ENCODE measurements around the gene ALPP. TPM values are rescaled to one million over a fixed set of nuclear protein-coding genes. Genes with fewer than 3 reads are reported as not detected.

The ALPP gene
- total and polyA plus RNA-seq, 2 of the 13 experiments (the other 11 are each of a cell fraction or from before 2014, with no cell fraction given) = not detected

DNA sequence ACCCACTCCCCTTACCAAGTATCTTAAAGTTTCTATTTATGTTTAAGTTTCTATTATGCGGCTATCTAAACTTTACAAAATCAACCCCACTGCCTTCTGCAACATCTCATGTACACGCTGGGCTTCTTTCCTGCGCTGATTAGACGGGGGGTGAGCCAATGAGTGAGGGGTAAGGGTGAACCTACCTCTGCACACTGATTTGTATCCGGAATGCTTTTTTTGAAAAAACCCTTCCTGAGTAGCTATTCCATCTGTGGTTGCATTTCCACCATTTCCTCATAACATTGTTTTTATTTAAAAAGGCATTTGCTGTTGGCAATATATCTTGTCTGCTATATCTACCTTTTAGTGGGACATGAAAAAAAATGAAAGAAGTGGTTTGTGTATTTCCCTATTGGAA, 34.4 kb downstream of the ALPP start (continued):
- no peak for TF ChIP-seq ZNF318 (CRISPR knock-in tag; IDR thresholded peaks at IDR 0.05)

DNA sequence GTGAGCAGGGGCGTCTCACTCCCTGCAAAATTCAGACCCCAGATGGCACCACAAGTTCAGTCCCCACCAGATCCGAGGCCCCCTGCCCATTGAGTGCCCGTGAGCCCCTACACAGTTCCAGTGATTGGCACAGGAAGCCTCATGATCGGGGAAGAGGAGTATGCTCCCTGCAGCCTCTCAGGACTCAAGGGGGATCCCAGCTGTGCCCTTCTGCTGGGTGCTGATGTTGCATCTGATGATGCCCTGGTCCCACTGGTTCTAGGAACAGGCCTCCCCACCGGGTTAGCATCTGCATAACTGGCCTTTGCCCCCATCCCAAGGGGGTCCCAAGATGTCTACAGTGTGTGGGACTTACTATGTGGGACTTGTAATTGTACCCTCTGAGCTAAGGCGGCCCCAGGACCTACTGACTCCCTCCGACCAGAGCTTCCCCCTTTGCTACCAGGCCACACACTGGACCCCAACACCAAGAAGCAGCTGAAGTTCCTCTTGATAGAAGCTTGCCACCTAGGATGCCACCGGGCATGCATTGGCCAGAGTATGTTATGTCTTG, 36.7 kb downstream of the ALPP start:
- WGBS (ENCODE audit: low lambda C conversion rate) = 9% methylated on average over 4 of the region's 8 CpGs
- intact Hi-C loops (cut with micrococcal nuclease; ENCODE audit: unreplicated experiment) = no loop called here
- no peak for DNase-seq (ENCODE audit: low spot score)
- Histone ChIP-seq H3K9ac (ENCODE audit: insufficient read depth, low read depth, low read length) (no peak overlapping the region), H3K9me3 (ENCODE audit: low read length) (no peaks in the 10 kb centered on the region), H4K20me1 (ENCODE audit: insufficient read depth, low read length) (no peaks in the 10 kb centered on the region), H3K4me3 (replicated peaks in 1 of 3; ENCODE audit: insufficient read depth in 1 of 3, low read depth in 2 of 3, low read length in 3 of 3) (no peak overlapping the region), H3K4me2 (ENCODE audit: low read depth, low read length) (no peak overlapping the region), H3K4me1 (ENCODE audit: insufficient read depth, low read length) (no peaks in the 10 kb centered on the region), H3K36me3 (replicated peaks in 1 of 2; ENCODE audit: control insufficient read depth in 1 of 2, insufficient read depth in 2 of 2, low read length in 2 of 2) (no peaks in the 10 kb centered on the region), H2AFZ (ENCODE audit: low read length) (no peak overlapping the region), H3K79me2 (ENCODE audit: insufficient read depth, low read length) (no peaks in the 10 kb centered on the region), H3K27ac (ENCODE audit: extremely low read length, insufficient read depth, low read length) (no peak overlapping the region), H3K27me3 (ENCODE audit: control insufficient read depth in 1 of 2, insufficient read depth in 2 of 2, low read length in 2 of 2) (peaks cover 11 to 72% of the 10 kb centered on the region in 2 experiments)
- ATAC-seq = no peak
- POLR2A ChIA-PET = no interaction called here
- BruUV-seq (replicated peaks) = no TSS peak
- no peak for FAIRE-seq
- in situ Hi-C loops (cut with HindIII; ENCODE audit: extremely low pct_ligation_motif_present, low pct_unique_long_range_greater_than_20kb) = no loop called here
- CTCF ChIA-PET (ENCODE audit: low intra/inter-chr PET ratio, low total read pairs) = no interaction called here
- TF ChIP-seq ZNF878 (CRISPR knock-in tag; IDR thresholded peaks at IDR 0.05) = no peak
- no peak for TF ChIP-seq NFE2 (CRISPR knock-in tag; IDR thresholded peaks at IDR 0.05)
- TF ChIP-seq FOXA1 (IDR thresholded peaks at IDR 0.05) = no peak
- no peak for TF ChIP-seq FOXA1 (CRISPR knock-in tag; IDR thresholded peaks at IDR 0.05)
- TF ChIP-seq ZBED4 (CRISPR knock-in tag; IDR thresholded peaks at IDR 0.05; ENCODE audit: borderline replicate concordance) = no peak
- no peak for TF ChIP-seq PHF5A (CRISPR knock-in tag; IDR thresholded peaks at IDR 0.05; ENCODE audit: low read depth, unreplicated experiment)
- TF ChIP-seq ZNF780A (CRISPR knock-in tag; IDR thresholded peaks at IDR 0.05) = no peak
- TF ChIP-seq, protein P1, sequence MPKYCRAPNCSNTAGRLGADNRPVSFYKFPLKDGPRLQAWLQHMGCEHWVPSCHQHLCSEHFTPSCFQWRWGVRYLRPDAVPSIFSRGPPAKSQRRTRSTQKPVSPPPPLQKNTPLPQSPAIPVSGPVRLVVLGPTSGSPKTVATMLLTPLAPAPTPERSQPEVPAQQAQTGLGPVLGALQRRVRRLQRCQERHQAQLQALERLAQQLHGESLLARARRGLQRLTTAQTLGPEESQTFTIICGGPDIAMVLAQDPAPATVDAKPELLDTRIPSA (CRISPR knock-in tag; IDR thresholded peaks at IDR 0.05; ENCODE audit: borderline replicate concordance) = no peak
- TF ChIP-seq GATA4 (IDR thresholded peaks at IDR 0.05; ENCODE audit: borderline replicate concordance, low read depth) = no peak
- no peak for TF ChIP-seq SIN3A (IDR thresholded peaks at IDR 0.05; ENCODE audit: borderline replicate concordance, low read depth, low read length)
